Stimulated activated CD4-positive, alpha-beta T cell treated with anti-CD3 and anti-CD28 coated beads, Interleukin-4, amount 100 ng/mL, for 24 hours (primary cell): ENCODE results near the gene RAX2.
"Not testable (repeated sequence)": the region's sequence is repeated elsewhere in the genome, so short reads cannot be mapped to it uniquely, and the experiment has no call there.

ENCODE experiments used
- DNase-seq: peaks from one replicate; pipeline ENCODE4 v3.0.0-alpha.2; 2020

RAX2 gene

DNA sequence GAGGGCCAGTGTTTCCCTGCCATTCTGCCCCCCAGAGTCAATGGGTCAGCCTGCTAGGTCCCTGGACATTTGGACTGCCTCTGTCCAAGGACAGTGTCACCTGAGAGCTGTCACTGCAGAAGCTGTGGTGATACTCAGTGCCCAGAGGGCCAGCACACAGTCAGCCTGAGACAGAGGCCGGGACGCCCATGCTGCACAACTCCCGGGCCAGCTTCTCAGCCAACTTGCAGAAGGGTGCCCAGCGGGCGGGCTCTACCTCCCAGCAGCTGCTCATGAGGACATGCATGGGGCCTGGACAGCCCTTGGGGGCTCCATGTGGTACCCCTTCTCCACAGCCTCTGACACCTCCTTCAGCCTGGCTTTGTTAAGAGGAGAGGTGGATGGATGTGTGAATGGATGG lies 3.8 kb upstream of the RAX2 start:
- DNase-seq: no peak

DNA sequence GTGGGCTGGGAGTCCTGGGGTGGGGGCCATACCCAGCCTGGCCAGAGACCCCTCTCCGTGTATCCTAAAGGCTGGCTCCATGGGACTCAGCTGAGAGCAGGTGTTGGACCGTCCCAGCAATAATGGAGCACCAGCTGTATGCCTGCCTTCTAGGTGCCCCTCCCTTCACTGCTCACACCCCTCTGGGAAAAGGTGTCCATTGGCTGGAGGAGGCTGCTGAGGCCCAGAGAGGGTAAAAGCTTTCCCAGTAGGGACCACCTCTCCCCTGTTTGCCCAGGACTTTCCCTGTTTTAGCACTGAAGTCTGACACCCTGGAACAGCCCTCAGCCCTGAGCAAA lies 3.3 kb upstream of the RAX2 start:
- no peak for DNase-seq

GRCh38 chr19:3774621-3775373 lies 2.8 kb upstream of the RAX2 start:
- DNase-seq: no peak

DNA sequence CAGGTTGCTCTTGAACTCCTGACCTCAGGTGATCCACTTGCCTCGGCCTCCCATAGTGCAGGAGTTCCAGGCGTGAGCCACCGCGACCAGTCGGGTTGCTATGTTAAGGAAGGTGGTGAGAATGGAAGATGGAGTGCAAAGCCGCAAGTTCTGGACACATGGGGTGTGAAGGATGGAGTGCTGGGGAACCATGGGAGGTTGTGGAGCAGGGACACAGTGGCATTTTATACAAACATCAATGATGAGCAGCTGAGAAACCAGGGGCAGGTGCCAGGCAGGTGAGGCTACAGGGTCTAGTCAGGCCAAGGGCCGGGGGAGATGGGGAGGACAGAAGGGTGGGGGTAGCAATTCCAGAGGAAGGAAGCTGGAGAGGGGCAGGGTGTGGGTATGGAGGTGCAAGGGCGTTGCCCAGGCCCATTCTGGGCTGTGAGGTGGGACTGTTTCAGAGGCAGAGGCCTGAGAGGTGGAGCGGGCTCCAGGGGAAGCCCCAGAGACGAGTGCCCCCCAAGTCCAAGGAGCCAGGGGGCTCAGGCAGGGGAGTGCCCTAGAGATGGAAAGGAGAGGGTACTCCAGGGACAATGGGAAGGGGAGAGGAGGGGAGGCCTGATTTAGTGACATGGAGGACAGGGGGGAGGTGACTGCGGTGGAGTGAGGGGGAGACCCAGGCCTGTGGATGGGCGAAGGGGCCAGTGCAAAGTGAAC lies 1.9 kb upstream of the RAX2 start:
- no peak for DNase-seq

DNA sequence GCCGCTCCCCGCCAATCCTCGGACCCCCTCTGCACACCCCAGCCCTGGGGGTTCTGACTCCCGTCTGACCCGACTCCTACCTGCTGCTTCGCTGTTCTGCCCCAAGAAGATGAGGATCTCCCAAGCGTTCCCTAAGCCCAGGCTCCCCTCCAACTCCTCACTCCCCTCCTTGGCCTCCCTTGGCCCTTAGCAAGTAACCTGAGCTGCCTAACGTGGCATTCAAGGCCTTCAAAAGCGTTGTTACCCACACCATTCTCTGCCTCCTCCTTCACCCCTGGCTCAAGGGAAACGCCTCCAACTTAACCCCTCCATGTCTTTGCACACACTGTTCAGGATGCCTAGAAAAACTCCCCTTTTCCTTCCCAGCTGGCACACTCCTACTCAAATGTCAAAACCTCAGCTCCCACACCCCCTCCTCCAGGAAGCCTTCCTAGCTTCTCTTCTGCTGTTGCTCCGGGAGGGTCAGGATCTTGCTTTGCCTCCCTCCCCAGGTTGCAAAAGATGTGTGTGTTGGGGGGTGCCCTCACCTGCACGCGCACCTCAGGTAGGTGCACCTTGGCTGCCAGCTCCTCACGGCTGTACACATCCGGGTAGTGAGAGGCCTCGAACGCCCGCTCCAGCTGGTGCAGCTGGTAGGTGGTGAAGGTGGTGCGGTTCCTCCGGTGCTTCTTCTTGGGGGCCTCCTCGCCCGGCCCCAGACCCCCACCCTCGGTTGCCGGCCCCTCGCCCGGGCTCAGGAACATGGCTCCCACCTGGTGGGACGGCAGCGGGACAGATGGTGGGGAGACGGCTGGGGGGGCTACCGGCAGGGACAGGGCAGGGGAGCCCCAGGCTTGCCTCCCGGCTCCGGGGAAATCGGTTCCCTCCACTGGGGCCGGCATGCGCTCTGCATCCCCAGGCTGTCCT lies 775 bp downstream of the RAX2 start:
- no peak for DNase-seq

- no peak for DNase-seq
Measured at GRCh38 chr19:3770136-3770999, 1.7 kb downstream of the RAX2 start.

DNA sequence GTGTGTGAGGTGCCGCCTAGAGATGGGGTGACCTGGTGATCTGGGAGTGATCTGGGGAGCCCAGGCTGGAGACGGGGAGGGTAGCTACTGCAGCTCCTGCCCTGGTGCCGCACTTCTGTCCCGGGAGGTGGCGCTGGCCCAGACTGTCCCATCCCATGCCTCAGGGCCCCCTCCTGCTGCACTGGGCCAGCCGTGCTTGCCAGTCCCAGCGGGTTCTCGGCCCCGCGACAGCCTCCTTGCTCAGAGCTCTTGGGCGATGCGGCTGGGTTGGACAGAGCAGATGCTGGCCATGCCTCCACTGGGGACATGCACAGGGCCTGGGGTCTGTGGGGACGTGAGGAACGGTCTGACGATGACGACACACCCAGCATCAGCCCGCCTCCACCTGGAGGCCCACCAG lies 2.5 kb downstream of the RAX2 start:
- DNase-seq: no peak

GRCh38 chr19:3768748-3769099 lies 3.3 kb downstream of the RAX2 start:
- DNase-seq: no peak

GRCh38 chr19:3768015-3768747 lies 3.8 kb downstream of the RAX2 start:
- no peak for DNase-seq

DNA sequence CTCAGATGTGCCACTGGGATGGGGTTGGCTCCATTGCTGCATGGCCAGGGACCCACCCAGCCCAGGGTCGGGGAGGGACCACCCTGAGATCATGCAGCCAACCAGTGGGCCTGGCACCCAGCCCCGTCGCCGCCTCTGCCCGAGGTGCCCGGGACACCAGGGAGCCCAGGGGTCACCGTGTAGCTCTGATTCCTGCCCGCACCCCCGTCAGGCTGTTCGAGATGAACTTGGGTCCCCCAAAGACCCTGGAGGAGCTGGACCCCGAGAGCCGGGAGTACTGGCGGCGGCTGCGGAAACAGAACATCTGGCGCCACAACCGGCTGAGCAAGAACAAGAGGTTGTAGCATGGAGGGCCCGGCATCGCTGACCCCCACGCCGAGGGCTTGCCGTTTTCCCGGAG lies 5.0 kb downstream of the RAX2 start:
- DNase-seq: no peak

- no peak for DNase-seq
Measured at GRCh38 chr19:3766520-3766919, 5.5 kb downstream of the RAX2 start.

- DNase-seq: not testable (repeated sequence)
Measured at GRCh38 chr19:3765757-3766156, 6.3 kb downstream of the RAX2 start.

DNA sequence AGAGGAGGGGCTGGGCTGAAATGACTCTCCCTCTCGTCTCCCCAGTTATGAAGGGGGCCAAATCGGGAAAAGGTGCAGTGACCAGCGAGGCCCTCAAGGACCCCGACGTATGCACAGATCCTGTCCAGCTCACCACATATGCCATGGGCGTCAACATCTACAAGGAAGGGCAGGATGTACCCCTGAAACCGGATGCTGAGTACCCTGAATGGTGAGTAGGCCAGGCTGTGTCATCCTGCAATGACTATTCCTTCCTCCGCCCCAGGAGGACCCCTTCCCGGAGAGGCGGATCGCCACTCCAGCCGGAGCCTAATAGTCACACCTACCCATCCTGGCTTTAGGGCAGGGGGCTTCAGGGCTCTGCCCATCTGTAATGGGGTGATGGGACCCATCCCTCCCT lies 6.9 kb downstream of the RAX2 start:
- no peak for DNase-seq

GRCh38 chr19:3762501-3763459 lies 9.2 kb downstream of the RAX2 start, which contains the start of gene MRPL54:
TSS of gene MRPL54 (plus strand) at chr19:3762682. CDS start at chr19:3762701, 19 bp downstream.
- peak; percentile 99 for DNase-seq

- DNase-seq: no peak
Measured at GRCh38 chr19:3762130-3762473, 9.9 kb downstream of the RAX2 start.

DNA sequence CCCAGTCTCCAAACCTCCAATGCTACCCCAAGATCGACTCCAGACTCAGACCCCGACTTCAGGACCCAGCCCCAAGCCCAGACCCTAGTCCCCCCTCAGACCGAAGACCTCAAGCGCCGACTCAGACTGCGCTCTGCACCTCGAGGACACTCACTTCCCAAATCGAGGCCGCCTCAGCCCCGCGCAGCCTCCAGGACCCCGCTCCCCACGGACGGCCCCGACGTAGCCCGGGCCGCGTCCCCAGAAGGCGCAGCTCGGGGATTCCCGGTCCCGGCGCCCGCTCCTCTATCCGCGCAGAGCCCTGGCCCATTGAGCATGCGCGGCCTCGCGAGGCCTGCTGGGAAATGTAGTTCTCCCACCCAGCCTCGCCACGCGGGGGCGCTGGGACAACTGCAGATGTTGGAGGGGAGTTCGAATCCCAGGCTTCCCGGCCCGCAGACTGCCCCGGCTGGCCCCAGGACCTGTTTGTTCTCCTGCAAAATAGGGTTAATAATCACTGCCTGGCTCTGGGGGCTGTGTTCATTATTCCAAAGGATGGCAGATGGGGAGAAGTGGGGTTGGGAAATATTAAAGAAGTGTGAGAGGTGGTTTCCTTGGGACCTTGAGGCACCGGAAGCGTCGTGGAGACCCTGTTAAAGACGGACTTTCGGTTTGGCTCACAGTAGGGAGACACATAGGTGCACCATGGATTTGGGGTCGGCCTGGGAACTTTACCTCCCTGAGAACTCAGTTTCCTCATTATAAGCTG lies 10.5 kb downstream of the RAX2 start, which contains the start of gene APBA3:
TSS of gene APBA3 (minus strand) at position 311 of the 748 bp plus-strand sequence. CDS start 1,428 bp downstream, outside the sequence.
- DNase-seq: peak; percentile 97

DNA sequence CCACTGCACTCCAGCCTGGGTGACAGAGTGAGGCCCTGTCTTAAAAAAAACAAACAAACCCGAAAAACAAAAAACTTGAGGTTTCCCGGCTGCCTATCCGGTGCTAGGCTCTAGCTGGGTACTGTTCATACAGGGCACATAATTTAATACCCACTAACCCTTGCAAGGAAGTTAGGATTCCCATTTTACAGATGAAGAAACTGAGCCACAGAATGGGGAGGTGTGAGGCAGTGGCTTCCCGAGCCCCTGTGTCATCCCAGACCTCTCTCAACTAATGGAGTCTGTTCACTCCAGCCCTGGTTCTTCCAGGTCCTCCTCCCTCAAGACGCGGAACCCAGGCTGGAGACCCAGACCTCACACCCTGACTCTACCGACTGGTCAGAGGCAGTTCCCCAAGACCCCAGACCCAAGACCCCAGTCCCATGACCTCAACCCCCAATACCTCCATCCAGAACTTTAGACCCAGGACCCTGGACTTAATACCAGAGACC lies 11.1 kb downstream of the RAX2 start:
- DNase-seq: no peak

DNA sequence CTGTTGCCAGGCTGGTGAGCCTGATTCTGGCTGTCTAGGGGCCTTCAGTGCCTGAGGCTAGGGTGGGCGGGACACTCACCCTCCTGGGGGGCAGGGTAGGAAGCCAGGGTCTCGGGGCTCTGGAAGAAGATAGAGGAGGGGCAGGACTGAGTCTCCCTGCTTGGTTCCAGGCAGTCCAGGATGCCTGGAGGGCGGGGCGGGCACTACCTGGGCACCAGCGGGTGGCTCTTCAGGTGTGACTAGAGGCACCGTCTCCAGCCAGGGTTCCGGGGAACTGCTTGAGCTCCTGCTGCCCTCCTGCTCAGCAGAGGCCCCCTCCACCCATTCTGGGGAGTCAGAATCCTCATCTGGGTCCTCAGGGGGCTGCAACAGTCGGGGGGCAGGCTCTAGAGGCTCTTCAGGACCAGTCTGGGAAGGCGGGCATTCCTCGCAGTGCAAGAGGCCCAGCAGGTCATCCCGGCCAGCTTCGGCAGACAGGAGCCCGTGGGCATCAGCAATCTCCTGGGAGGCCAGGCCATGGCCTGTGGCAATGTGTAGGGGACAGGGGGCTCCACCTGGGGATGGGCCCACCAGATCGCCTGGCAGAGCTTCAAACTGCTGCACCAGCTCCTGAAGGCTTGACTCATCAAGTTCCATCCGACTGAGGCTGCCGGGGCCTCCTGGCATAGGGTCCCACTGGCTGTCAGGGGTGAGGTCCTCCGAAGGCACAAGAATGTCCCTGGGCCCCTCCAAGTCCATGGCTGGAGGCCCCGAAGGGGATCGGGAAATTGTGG lies 12.4 kb downstream of the RAX2 start:
- DNase-seq: no peak

GRCh38 chr19:3758297-3758696 lies 13.7 kb downstream of the RAX2 start:
- not testable (repeated sequence) for DNase-seq
